Measurements from ENCODE around the gene KIF21A.

Gene KIF21A

DNA sequence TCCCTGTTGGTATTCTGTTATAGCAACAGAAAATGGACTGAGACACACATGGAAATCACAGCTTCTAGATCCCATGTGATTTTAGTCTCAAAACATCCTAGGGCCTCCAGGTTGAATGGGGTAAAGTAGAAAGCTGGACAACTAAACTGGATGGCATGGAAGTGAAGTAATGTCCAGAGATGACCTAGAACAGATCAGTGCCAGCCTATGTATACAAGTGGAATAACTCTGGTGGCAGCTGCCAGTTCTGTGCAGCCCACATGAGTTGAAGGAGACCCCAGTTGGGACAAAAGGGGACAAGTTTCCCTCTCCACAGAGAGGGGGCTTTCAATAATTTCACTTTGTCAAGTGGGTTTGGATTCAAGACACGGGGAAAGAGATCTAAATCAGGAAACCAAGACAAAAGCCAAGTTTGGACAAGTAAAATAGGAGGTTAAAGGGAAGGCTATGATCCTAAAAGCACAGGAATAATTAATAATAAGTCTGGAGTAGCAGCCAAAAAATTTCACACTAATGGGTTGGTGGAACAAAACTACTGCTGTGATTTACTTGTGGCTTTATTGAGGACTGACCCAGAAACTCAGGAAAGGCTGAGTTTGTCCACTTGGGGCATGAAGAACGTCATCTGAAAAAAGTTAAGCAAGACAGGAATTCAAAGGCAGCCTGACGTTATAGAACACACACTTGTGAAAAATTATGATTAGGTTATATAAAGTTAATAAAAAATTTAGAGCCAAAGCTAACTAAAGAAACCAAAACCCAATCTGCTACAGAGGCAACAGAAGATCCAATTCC lies 11.7 kb downstream of the KIF21A start:
- DNase-seq: no peak

DNA sequence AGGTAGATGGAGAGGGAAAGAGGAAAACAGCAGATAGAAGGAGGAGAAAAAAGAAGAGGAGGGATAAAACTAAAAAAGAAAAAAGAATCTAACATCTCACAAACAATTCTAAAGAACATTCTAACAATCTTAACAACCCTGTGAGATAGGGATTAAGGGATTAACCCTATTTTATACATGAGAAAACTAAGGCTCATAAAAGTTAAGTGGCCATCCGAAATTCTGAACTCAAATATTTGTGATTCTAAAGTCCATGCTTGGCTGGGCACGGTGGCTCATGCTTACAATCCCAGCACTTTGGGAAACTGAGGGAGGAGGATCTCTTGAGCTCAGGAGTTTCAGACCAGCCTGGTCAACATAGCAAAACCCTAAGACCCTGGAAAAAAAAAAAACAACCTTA lies 13.1 kb downstream of the KIF21A start:
- no peak for DNase-seq

DNA sequence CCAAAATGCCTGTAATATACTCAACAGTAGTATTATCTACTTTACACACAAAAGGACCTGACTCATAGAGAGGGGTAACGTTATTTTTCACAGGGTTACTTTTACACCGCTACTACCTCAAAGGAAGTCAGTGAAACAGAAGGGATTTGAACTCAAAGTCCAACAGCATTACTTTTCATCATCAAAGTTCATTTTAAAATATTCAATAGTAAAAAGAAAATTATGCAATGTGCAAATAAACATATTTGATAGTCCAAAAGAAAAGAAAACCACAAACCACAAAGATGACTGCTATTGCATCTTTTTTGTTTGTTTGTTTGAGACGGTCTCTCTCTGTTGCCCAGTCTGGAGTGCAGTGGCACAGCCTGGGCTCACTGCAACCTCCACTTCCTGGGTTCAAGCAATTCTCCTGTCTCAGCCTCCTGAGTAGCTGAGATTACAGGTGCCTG lies 15.5 kb downstream of the KIF21A start:
- no peak for DNase-seq

DNA sequence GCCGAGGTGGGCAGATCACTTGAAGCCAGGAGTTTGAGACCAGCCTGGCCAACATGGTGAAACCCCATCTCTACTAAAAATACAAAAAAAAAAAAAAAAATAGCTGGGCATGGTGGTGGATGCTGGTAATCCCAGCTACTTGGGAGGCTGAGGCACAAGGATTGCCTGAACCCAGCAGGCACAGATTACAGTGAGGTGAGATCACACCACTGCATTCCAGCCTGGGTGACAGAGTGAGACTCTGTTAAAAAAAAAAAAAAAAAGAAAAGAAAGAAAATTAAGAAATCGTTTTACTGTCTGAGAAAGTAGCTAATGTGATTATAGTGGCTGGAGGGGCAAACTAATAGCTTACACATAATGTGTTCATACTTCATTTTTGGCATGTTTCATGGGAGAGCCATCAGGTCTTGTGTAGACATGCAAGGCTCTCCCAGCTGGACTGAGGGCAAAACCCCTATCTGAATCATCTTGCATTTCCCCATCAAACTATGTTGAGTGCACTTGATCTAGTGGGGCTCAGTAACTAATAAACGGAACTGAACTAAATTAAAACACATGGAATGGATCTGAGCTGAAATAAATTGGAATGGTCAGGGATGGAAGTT lies 16.2 kb downstream of the KIF21A start:
- DNase-seq: no peak

DNA sequence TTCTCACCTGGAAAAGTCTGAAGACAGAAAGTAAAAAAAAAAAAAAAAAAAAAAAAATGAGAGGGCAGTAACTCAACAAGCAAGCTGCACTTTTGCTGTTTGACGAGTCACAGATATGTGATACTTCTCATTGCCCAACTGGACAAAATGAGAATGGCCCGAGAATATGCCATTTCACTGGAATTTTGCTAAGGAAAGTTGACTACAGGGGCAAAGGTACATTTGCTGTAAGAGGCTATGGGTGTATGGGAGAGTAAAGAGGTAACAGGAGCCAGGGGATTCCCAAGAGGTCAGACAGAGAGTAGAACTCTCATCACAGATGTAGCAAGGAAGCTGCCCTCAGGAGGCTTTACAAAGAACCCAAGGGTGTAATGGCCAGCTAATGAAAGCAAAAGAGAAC lies 22.9 kb downstream of the KIF21A start:
- DNase-seq: no peak

DNA sequence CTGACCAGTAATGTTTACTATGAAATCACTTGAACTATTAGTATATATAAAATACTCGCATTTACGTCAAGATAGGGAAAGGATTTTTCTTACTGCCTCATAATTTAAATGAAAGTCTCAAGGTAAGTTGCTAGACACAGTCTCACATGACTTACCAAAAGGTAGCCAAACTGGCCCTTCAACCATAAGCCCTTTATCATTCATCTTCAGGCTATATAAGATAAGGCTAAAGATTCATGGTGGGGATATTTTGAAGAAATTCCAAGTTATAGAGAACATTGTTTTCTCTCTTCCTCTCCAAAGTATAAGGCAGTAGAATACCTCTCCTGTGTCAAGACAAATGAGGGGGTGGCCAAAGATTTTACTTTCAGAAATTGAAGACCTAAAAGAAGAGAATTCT lies 23.4 kb downstream of the KIF21A start:
- no peak for DNase-seq

DNA sequence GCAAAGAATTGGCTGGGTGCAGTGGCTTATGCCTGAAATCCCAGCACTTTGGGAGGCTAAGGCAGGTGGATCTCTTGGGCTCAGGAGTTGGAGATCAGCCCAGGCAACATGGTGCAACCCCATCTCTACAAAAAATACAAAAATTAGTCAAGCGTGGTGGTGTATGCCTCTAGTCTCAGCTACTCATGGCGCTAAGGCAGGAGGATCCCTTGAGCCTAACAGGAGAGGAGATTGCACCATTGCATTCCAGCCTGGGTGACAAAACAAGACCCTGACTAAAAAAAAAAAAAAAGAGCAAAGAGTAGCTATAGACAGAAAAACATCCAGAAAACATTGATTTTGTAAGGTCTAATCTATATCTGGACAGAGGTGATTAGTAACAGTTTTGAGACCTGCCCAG lies 25.0 kb downstream of the KIF21A start:
- no peak for DNase-seq

DNA sequence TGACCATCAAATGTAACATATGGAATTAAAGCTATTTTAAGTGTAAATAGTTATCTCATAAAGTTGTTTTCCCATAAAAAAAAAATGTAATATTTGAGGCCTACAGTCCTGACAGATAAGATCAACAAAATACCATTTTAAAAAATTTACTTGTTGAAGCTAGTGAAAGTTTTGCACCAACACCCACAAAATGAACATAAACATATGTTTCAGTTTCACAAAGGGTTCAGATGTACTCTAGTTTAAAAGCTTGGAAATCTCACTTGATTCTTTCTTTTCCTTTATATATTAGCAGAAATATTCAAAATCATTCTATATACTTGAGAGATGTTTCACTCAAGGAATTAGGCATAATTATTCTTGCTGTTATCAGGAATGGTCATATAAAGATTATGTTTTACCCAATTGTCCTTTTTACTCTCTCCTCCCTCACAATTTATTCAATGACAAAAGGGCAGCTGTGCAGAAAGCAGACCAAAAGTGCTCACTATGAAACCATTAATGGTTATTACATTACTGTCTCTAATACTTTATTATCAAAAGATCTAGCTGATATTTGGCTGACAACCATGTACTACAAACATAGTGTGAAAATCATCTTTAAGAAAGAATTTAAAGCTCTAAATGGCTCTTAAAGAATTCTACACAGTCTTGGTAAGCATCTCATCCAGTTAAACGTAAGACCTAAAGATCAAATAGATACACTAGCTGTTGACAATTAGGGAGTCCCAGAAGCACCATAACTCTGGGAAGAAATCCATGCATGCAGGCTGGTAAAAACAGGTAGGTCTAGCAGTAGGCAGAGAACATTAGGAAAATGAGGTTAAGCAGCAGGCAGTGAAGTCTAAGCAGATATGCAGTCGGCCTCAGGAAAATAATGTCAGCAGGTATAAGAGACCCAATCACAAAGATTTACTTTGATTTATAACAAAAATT lies 28.8 kb downstream of the KIF21A start:
- no peak for DNase-seq

DNA sequence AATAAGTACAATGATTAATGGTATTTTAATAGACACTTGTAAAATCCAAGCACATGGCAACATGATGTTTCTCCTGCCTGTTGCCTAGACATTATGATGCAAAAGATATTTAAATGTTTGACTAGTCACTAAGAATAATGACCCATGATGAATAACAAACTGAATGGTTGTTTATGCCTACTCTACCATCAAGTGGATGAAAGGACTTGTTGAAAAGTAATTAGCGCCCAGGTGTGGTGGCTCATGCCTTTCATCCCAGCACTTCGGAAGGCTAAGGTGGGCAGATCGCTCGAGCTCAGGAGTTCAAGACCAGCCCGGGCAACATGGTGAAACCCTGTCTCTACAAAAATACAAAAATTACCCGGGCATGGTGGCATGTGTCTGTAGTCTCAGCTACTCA lies 30.7 kb downstream of the KIF21A start:
- no peak for DNase-seq

DNA sequence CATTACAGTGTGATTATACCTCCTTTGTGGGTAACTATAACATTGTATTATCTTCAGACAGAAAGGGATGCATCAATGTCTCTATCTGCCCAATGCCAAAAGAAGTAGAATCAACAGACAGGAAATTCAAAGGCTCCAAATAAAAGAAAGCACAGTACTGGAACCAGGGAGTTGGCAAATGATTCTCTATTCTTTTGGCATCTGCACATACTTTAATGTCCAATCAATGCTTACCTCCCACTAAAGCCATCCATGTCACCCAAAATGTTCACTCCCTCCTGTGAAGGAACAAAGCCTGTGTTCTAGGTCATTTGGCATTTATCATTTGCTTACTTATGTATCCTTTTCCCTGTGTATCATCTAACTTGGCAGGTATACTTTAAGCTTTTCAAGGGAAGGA lies 36.7 kb downstream of the KIF21A start:
- DNase-seq: no peak

DNA sequence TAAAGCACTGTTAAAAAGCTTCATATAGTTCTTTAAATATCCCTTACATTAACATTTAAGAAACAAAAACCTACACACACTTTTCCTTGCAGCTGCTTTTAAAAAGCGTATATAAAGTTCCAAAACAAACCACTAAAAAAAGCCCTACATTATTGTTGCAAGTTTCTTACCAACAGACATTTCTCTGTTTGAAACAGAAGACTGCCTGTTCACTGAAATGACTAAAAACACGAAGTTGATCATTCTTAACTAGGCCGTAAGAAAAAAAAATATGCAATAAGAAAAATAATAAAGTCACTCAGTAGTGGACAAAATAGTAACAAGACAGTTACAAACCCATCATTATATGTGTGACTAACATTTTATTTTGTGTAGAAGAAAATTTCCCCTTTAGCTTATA lies 37.3 kb downstream of the KIF21A start:
- no peak for DNase-seq

DNA sequence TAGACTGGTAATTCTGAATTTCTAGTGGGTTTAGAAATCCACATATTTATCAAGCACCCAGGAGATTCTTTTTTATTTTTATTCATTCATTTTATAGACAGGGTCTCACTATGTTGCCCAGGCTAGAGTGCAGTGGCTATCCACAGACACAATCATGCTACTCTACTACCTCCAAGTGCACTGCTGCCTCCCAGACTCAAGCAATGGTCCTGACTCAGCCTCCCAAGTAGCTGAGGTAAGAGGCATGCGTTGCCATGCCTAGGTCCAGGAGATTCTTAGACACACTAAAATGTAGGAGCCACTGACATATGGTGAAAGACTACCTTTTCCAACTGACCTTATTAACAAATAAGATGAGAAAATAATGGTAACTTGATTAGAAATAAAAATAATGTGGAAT lies 38.9 kb downstream of the KIF21A start:
- DNase-seq: no peak

DNA sequence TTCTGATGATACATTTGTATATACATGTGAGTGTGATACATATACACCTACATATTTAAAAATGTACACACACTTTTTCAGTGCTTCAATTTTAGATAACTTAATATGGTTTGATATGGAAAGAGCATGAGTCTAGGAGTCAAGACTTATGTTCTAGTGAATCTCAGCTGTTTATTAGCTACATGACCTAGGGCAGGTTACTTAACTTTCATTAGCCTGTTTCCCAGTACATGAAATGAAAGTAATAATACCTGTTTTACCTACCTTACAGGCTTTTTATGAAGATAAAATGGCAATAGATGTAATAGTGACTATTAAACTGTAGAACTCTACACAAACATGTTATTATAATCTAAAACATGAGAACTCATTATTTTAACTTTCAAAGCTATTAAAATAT lies 39.5 kb downstream of the KIF21A start:
- DNase-seq: no peak

DNA sequence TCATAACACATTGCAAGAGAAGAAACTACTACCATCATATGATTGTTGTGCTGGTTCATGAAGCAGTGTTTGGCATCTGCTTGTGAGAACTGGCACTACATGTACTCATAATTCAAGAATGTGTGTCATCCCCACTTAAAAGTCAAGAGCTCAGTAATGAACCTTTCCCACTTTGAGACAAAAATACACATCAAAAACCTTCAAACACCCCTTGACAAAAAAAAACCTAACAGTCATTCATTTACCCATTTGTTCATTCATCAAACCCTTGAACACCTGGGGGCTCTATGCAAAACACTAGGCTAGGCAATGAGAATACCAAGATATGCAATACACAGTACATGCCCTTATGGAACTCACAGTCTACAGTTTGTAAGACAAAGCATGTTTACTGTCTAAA lies 40.0 kb downstream of the KIF21A start:
- DNase-seq: no peak

DNA sequence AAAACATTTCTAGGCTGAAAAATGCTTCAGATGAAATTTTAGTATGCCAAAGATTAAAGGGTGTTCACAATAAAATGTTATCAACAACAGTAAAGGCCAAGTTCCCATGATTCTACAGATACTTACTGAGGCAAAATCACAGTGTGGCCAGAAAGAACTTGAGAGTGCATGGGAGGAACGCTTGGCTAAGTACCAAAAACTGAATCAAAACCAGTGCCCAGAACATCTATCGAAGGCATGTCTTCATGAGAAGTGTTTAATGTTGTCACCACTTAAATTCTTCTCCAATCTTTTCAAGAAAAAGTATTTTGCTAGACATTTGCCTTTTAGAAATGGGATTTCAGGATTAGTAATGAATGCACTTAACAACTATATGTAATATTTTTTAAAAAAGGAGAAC lies 41.5 kb downstream of the KIF21A start:
- no peak for DNase-seq

DNA sequence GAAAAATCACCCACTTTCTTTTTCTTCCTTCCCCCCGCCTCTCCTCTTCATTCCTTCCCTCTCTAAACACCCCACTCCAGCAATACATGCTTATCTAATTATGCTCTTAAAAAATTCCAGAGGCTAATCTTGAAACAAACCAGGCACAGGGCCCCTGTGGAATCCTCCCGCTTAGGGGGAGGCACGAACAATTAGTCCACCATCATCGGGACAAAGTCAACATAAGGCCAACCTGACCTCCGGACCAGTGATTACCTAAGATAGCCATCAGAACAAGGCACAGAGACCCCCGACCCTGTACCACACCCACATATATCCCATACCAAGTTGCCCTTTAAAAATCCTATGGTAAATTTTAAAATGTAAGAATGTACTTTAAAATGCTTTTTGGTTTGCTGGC lies 47.1 kb downstream of the KIF21A start:
- no peak for DNase-seq

DNA sequence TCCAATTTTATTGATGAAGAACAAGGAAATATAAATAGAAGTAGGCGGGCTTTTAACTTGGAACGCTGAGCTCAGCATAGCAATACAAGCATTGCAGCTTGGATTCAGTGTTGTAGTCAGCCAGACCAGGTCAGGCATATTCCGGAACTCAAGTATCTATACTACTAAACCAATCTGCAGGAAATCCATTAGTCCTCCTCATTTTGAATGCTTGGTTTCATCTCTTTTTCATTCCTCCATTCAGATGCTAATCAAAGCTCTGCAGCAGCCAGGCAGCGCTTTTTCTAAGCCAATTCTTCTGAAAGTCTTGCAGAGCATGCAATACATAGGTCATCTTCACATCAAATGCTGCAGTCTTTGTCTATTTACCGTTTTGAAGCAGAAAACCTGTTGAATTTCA lies 49.0 kb downstream of the KIF21A start:
- DNase-seq: no peak

DNA sequence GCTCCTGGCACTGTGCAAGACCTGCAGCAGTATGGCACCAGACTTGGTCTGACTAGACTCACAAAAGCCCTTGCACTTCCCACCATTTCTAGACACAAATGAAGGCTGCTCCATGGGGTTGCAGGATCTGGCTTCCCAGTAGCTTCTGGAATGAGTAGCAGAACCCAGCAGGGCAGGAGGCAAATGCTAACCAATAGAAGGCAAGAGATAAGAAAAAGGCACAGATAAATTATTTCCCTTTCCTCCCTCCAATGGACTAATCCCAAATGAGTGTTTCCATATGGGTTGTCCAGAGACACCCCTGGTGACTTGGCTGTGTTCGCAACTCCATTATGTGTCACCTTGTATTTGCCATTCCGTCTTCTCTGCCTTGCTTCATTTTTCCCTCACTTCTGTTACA lies 49.7 kb downstream of the KIF21A start:
- DNase-seq: no peak

DNA sequence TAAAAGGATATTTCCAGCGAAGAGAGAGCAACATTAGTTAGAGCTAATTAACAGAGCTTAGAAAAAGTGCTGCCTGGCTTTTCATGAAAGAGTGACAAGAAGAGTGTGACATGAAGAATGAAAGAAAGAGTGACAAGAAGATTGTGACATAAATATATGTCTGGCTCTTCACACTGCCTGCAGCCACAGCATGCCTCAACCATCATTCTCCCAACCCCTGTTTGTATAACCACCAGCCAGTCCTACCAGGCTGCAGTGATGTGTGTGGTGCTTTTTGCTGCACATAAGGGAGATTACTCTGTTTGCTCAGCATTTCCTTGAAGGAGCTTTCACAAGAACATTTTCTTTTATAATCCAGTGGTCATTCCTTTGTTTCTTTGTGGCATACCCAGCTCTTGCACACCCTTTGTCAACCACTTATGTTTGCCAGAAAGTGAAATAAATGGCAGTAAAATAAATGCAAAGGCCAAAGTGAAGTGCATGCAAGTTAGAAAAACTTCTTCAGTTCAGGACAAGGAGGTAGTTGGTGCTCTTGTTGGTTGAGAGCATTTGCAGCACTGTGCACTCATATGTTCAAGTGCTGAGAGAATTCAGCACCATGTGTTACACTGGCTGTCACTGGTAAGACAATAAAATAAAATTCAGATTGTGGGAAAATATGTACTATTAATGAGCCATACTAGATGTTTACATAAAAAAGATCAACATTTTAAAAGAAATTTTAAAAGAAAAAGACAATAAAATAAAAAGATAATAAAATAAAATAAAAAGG lies 50.6 kb downstream of the KIF21A start:
- no peak for DNase-seq

DNA sequence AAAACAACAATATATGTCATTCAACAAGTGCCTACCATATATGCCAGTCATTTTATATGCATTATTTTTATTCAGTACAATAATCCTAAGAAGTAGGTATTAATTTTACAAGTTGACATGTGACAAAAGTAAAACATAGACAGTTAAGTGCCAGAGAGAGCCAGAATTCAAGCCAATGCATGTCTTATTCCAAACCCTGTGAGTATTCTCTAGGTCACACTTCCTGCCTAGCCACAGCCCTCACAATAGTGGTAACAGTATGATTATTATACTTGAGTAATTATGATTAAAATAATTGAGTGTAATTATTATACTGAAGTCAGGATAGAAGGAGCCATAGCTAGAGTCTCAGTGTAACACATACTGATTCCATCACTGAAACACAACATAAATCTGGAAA lies 52.2 kb downstream of the KIF21A start:
- DNase-seq: no peak

DNA sequence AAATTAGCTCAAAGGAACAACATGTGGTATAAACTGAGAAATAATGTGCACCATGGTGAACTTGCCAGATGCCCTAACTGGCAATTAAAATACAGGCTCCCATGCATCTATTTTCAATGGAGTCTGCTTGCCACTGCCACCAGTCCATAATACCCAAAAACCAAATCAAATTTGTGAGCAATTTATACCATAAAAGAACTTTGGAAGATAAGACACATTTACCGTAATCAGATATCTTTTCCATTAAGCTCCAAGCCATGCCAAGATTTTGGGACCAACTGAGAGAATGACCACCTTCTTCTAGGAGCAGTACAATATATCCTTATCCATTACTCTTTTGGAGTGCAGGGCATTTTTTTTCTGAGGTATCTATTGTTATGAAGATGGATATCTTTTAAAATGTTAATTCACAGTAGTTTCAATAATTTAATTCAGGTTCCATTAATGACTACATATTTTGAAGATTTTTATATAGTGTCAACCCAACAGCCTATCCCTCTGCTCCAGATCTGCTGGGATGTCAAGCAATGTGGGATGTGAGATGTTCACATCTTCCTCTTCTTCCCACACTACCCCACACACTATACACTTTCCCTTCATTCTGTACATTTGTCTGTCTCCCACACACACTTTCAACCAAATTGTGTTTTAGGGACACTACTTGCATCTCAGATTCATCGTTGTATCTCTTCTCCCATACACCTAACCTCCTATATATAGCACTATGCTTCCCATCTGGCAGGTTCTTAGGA lies 53.3 kb downstream of the KIF21A start:
- DNase-seq: no peak

DNA sequence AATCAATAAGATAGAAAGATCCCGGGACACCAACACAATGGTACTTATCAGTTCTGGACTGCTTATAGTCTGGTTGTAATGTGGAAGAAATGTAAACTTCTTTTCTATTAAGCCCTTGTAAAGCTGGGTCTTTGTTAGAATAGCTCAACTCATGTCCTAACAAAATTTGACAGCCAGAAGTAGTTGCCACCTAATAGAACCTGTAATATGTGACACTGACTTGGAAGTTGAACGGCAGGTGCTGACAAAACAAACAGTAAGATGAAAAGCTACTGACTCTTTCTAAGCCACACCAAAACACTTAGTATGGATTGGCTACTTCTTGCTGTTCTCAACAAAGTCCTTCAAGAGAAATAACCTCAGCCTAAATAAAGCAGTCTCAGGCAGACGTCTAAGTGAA lies 56.6 kb downstream of the KIF21A start:
- DNase-seq: no peak

All from AML-193 (cell line).